GM21737 (cell line): ENCODE measurements around the gene TMEM80.

Source experiments
- ATAC-seq: cut with Tn5 transposase; IDR thresholded peaks from one replicate; pipeline ENCODE4 v1.9.1; 2021; ENCODE audit warnings: mild to moderate bottlenecking, moderate library complexity; ENCODE audit not compliant: unreplicated experiment

TMEM80 gene

DNA sequence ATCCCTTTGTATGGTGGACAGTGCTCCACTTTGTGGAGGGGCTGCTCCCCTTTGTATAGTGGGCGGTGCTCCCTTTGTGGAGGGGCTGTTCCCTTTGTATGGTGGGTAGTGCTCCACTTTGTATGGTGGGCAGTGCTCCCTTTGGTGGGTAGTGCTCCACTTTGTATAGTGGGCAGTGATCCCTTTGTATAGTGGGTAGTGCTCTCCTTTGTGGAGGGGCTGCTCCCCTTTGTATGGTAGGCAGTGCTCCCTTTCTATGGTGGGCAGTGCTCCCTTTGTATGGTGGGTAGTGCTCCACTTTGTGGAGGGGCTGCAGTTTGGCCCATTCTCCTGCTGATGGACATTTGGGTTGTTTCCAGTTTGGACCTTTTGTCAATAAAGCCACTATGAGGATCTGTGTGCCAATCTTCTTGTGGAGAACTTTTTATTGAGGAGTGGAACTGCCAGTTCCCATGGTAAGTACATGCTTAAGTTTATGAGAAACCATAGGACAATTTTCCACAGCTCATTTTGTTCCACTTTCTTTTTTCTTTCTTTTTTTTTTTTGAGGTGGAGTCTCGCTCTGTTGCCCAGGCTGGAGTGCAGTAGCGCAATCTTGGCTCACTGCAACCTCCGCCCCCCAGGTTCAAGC lies 47.1 kb downstream of the TMEM80 start:
- no peak for ATAC-seq

DNA sequence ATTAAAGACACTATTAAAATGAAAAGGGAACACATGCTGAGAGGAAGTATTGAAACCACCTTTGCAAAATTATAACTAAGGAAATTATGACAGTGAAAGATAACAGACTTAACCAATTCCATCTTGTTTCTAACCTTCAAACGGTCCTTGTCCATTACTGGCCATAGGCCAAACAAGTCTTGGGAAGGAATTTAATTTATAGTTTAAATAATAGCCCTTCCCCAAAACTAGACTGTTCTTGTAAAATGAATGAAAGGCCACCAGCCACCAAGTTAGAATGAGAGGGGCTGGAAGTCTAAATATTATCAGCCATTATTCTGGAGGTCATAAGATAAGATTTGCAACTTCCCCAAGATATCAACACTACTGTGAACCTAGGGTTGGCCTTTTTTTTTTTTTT lies 49.8 kb downstream of the TMEM80 start:
- no peak for ATAC-seq

DNA sequence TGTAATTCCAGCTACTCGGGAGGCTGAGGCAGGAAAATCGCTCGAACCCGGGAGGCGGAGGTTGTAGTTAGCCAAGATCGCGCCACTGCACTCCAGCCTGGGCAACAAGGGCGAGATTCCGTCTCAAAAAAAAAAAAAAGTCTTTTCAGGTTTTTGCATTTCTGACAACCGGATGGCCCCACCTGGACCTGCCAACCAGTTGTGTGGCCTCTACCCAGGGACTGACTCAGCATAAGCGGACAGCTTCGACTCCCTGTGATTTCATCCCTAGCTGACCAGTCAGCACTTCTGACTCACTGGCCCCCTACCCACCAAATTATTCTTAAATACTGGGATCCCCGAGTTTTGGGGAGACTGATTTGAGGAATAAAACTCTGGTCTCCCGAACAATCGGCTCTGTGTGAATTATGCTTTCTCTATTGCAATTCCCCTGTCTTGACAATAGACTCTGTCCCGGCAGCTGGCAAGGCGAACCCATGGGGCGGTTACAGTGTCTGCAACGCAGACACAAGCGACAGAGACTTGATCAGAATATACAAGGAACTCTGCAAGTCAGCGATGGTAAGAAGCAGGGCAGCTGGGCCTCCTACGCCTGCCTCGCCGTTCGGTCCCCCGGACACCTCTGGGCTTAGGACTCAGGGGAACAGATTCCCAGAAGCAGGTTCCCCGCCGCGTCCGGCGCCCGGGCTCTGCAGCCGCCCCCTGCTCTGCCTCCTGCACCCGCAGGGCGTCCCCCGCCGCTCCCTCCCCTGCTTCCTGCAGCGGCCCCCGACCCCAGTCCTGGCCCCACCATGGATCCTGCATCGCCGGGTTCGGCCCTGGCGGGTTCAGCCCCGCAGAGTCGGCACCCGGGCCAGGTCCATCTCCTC lies 50.9 kb downstream of the TMEM80 start:
- ATAC-seq: peak; percentile 23

DNA sequence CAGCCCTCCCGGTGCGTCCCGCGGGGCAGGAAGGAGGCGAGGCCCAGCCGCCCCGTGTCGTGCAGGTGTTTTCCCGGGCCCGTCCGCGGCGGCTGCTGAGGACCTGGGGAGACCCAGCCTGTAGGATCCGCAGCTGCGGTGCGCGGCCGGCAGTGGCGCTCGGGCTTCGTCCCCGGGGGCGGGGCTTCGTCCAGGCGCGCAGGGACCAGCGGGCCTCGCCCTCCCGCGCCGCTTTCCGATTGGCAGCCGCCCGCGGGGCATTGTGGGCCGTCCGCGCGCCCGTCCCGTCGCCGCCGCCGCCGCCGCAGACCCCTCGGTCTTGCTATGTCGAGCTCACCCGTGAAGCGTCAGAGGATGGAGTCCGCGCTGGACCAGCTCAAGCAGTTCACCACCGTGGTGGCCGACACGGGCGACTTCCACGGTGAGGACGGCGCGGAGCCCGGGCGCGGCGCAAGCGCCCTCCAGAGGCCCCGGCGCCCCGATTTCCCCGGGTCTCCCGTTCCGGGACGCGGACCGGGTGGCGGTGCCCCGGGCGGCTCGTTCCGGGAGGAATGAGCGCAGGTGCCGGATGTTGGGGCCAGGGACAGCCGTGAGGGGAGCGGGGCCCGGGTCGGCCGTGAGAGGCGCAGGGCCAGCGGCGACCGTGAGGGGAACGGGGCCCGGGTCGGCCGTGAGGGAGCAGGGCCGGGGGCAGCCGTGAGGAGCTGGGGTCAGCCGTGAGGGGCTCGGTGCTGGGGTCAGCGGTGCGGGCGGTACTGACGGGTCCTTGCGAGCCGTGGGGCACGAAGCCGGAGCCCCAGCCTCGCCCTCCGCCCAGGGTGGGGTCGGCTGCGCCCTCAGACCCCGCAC lies 51.8 kb downstream of the TMEM80 start, which contains the start of gene TALDO1:
Gene TALDO1 (plus strand): TSS at position 307 of the 849 bp plus-strand sequence. CDS start 18 bp downstream, at position 325.
- peak; percentile 89 for ATAC-seq

DNA sequence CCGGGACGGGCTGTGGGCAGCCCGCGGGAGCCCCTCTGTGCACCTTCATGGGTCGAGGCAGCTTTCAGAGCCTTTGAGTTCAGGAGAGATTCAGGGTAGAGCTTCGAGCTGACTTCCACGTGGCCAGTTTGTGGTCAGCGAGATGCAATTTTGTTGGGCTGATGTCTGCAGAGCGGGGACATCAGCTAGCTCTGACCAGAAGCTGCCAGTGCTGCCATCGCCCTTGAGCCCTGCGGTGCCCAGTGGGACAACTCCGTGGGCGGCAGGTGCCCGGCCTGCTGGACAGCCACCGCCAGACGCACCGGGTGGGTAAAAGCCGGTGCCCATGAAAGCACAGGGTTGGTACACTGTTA lies 52.4 kb downstream of the TMEM80 start:
- peak; percentile 8 for ATAC-seq

DNA sequence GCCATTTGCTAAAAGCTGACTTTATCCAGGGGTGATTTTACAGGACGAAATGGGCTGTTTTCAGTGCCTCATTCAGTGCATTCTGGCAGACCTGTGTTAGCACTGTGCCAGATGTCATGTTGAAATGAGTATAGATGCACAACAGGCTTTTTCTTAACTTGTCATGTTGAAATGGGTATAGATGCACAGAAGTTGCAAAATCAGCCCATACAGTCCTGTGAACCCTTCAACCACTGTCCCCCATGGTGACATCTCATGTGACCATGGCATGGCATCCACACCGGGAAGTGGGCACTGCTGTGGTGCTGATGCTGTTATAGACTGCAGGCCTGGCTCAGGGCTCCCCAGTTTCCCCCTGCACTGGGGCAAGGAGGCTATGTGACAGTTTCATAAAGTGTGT lies 54.1 kb downstream of the TMEM80 start:
- no peak for ATAC-seq
